ENCODE results near the gene RASSF4.

The RASSF4 gene

GRCh38 chr10:44976352-44977198 lies 17.0 kb downstream of the RASSF4 start:
- no peak for DNase-seq (ENCODE audit: low read depth in 3 of 3)

DNA sequence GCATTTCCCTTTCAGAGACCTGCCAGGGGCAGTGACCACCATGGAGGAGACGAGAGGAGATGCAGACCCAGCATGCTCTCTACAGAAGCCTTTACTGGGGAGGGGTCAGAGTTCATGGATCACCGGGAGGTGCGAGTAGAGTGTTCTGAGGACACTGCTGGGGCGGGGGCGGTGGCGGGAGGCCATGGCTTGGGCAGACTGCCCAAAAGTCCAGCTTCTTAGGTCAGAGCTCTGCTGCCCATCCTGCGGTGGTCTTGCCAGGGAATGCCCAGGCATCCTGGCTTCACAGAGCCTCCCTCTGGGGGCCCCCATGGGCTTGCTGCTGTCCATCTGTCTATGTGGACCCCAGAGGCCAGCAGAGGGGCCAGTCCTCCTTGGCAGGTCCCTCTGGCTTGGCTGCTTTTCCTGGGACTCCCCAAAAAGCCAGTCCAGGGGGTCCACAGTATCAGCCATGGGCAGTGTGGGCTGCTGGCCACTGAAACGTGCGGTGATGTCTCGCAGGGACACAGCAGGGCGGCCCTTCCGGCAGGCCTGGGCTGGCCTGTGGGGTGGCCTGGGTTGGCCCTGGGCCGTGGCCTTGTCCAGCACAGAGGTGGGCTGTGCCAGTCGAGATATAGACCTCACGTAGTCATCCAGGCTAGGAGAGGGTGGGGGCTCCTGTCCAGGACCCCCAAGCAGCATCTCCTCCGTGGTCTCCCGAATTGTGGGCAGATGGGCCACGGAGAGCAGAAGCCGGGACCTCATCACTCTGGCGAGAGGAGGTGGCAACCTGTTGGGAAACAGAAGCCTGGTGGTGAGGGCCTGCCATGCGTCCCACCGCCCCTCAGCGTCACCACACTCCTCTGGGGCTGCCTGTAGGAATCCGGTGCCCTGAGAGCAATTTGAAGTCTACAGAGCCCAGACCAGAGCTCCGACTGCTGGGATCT lies 17.9 kb downstream of the RASSF4 start:
- DNase-seq (ENCODE audit: low read depth in 3 of 3), result no peak

- DNase-seq (ENCODE audit: low read depth in 3 of 3), result no peak
Observed at GRCh38 chr10:44978213-44978569, 18.6 kb downstream of the RASSF4 start.

DNA sequence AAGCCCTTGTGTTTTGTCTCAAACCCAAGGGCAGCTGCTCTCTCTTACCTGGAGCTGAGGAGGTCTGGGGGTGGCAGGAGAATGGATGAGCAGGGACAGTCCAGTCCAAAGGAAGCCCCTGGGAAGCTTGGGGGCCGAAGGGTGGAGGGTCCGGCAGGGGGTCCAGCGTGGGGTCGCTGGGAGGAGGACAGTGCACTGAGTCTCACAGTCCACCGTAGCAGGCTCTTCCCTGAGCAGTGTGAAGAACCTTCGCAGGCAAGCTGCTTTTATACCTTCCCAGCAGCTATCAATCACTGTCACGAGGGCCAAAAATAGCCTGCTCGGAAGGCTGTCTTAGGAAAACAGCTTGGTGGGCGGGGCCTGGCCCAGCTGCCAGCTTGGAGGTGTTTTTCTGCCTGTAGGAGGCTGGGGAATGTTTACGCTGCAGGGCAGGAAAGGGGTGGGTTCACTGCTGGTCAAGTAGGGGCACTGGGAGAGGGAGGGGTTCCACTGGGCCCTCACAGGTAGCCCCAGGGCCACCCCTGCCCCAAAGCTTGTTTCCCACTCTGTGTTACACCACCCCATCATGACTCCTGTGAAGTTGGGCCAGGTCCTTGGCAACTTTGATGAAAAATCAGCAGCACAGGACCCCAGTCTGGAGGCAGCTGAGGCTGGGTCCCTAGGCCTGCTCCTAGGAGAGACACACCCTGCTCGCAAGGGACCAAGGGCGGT lies 19.1 kb downstream of the RASSF4 start, which contains the start of gene DEPP1:
DEPP1 (minus strand) TSS at position 240 of the 711 bp plus-strand sequence. CDS start 779 bp downstream, outside the sequence.
- DNase-seq (ENCODE audit: low read depth in 3 of 3), result no peak

GRCh38 chr10:44979281-44980191 lies 19.9 kb downstream of the RASSF4 start:
- no peak for DNase-seq (ENCODE audit: low read depth in 3 of 3)

GRCh38 chr10:44980309-44981171 lies 20.9 kb downstream of the RASSF4 start:
- no peak for DNase-seq (ENCODE audit: low read depth in 3 of 3)

DNA sequence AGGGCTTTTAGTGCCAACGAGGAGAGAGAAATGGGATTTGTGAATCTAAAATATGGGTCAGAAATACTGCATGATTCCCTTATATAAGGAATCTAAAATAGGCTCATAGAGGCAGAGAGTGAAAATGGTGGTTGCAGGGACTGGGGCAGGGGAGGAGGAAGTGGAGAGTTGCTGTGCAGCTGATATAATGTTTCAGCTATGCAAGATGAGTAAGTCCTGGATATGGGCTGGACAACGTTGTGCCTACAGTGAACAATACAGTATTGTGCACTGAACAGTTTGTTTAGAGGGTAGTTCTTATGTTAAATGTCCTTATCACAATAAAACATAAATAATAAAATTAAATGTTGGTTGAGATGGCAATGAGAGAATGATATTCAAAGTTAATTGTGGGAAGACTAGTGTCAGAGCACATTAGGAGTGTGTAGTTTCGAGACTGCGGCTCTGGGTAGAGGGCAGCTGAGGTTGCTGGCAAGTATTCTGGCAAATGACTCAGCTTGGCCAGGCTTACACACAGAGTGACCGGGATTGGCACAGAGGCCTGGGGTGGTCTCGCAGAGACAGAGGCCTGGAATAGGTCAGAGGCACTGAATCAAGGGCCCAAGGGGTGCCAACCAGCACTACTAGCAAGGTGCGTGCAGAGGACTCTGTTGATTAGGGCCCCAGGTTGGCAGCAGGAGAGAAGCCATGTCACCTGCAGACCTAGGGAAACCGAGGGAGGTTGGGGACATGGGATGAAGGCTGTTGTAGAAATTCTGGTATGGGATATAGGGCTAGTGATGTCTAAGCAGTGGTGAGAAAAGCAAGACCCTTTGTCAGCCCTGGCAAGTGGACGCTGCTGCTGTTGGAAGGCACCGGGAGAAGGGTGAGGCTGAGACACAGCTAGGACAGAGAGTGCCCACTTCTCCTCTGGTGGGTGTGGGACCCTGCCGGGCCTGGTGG lies 21.8 kb downstream of the RASSF4 start:
- no peak for DNase-seq (ENCODE audit: low read depth in 3 of 3)

- DNase-seq (ENCODE audit: low read depth in 3 of 3), result no peak
Observed at GRCh38 chr10:44982114-44982460, 22.5 kb downstream of the RASSF4 start.

DNA sequence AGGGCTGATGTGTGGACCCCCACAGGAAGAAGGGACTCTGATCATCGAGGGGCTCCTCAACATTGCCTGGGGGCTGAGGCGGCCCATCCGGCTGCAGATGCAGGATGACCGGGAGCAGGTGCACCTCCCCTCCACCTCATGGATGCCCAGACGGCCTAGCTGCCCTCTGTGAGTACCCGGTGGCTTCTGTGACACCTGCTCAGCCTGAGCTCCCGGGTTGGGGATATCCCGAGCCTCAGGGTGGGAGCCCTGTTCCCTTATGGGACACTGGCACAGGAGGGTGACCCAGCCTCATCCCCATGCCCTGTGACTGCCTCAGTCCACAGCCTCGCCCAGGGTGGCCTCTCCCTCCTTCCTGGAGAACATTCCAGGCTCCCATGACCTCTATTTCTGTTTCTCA lies 22.9 kb downstream of the RASSF4 start:
- no peak for DNase-seq (ENCODE audit: low read depth in 3 of 3)

GRCh38 chr10:44983066-44983894 lies 23.7 kb downstream of the RASSF4 start:
- no peak for DNase-seq (ENCODE audit: low read depth in 3 of 3)

DNA sequence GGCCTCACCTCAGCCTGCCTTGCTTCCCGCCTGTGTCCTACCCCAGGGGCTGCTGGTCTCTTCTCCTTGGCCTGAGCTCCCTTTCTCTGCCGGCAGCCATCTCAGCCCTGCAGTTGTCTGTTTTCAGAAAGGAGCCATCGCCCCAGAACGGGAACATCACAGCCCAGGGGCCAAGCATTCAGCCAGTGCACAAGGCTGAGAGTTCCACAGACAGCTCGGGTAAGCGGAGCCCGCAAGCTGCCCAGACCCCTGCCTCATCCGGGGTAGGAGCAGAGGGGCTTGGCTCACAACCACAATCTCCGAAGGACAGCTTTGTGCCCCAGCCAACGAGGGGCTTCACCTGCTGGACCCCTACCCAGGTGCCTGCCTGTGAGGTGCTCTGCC lies 24.3 kb downstream of the RASSF4 start:
- DNase-seq (ENCODE audit: low read depth in 3 of 3), result no peak

- DNase-seq (ENCODE audit: low read depth in 3 of 3), result no peak
Observed at GRCh38 chr10:44984671-44985101, 25.1 kb downstream of the RASSF4 start.

DNA sequence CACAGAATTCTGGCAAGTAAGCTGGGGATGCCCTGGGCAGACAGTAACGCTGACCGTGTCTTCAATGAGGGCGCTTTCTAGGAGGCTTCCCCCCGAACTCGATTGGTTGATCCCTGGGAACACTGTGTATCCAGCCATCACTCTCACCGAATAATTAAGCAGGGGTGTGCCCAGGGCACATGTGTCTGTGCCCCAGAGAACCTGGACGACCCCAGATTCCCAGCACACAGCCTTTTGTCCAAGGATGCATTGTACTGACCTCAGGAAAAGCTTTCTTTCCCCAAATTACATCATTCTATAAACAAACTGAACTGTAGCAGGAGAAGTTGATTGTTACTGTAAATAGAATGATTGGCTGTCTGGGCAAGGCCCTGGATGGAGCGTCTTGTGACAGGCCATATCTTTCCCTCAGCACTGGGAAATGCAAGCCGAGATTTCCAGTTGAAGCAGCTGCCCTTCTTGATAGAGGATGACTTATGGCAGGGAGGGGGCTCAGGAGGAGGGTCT lies 25.6 kb downstream of the RASSF4 start:
- no peak for DNase-seq (ENCODE audit: low read depth in 3 of 3)

DNA sequence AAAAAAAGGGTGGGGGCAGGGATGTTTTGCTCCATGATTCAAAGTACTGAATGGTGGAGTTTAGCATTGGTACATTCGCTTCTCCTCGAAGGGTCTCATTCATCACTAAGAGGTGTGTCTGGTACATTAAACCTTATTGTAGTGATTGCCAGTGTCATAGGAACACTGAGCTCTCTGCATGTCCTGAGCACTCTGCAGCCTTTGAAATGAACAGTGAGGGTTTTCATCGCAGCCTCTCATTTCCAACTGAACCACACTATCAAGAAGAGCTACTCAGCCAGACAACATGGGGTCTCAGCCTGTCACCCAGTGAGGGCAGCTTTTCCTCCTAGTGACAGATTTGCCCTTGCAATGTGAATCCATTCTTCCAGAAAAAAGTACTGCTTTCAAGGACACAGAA lies 26.6 kb downstream of the RASSF4 start:
- DNase-seq (ENCODE audit: low read depth in 3 of 3), result no peak

DNA sequence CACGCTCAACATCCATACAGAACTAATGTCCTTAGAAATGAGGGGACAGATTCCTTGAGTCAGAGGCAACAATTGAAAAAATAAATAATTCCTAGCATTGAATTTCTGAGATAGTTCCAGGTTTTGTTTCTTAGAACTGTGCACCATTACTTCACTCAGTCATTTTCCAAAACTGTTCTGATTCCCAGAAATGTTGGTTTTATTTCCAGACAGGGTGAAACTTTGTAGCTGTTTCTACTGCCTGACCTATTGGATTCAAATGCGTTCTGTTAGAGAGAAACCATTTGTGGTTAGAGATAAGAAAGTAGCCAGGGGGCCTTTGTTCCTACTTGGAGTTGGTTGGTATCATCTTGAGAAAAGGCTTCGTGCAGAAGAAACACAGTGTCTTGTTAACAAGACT lies 27.1 kb downstream of the RASSF4 start:
- DNase-seq (ENCODE audit: low read depth in 3 of 3), result no peak

DNA sequence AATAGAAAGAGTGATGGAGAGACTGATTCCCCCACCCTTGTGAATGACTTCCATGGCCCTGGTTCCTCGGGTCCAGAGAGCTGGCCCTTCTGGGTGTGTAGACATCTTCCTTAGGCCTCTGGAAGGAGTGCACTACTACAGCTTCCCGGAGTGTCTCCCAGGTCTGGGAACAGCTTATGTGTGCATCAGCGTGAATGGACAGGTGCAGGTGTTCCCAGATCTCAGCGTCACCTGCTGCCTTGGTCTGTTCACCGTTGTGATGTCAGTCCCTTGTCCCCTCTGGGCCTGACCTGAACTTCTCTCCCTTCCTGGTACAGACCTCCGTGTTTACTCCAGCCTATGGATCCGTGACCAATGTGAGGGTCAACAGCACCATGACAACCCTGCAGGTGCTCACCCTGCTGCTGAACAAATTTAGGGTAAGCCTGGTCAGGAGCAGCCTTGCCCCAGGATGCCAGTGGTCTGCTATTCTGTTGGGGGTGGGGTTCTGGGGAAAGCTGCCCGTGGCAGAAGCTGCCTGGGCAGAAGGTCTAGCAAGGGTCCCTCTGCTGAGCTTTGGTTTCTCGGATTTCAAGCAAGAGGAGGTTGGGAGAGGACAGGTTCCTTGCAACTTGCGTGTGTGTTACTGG lies 29.5 kb downstream of the RASSF4 start:
- no peak for DNase-seq (ENCODE audit: low read depth in 3 of 3)

DNA sequence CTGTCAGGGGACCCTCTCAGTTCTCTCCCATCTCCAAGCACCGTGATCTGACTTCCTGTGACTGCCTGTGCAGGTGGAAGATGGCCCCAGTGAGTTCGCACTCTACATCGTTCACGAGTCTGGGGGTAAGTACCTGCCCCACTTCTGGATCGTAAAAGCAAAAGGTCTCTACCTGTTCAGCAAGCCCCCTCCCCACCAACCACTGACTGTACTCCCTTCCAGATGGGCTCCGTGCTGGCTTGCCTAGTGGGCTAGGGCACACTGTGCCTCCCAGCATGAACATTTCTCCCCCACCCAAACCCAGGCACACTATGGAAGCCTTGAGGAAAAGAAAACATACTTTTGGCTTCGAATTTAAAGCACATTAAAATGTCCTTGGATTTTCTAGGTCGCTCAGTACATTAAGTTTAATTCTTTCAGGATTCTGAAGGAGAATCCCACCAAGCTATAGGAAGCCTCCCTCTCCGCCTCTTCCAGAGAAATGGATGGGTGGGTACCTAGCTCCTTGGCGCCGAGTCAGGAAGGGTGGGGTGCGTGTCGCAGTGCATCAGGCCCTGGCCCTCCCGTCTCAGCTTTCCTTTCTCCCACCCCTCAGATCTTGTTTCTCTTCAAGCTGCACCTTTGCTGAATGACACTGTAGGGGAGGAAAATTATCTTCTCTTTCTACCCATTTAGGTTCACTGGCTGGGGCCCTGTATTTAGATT lies 30.1 kb downstream of the RASSF4 start:
- no peak for DNase-seq (ENCODE audit: low read depth in 3 of 3)
